B cell (primary cell): ENCODE measurements around the gene NFATC2. TPM values are rescaled to one million over a fixed set of nuclear protein-coding genes. Genes with fewer than 3 reads are reported as not detected.

Source experiments
- ATAC-seq: fragments of 200-7000 bp; cut with Tn5 transposase; one replicate; pipeline ENCODE4 v1.10.0; 2021; ENCODE audit warnings: low read depth, mild to moderate bottlenecking, moderate number of reproducible peaks, moderate library complexity
- CTCF ChIA-PET: fragments of 350-600 bp; sonication (Branson Sonifier 250); formaldehyde crosslinking; loops from one replicate; lab custom pipeline; 2021; ENCODE audit warnings: antibody characterized with exemption, inconsistent platforms; lab: Charles Lee
- POLR2A ChIA-PET: fragments of 350-600 bp; sonication (Branson Sonifier 250); formaldehyde crosslinking; loops from one replicate; lab custom pipeline; 2021; ENCODE audit warnings: antibody characterized with exemption; lab: Charles Lee
- DNase-seq: peaks from one replicate; pipeline ENCODE4 v3.0.0; 2013
- H2AFZ ChIP-seq: 2 replicates; pipeline ENCODE4 v1.6.1; 2012; ENCODE audit warnings: mild to moderate bottlenecking, low read depth, low read length; ENCODE audit not compliant: insufficient read depth, poor library complexity, severe bottlenecking
- H3K27ac ChIP-seq, 2 donors: 1 replicate in 1 of 2; 2 replicates in 1 of 2; pipeline ENCODE4 v1.5.1; 2012 to 2013; ENCODE audit warnings: low read length in 2 of 2, mild to moderate bottlenecking in 2 of 2, moderate library complexity in 1 of 2
- H3K27me3 ChIP-seq, 4 experiments: fragments of 200-600 bp in 1 of 4; sonication (generic) in 1 of 4; replicated peaks in 1 of 4; 1 replicate in 2 of 4; 2 replicates in 2 of 4; pipeline versions ENCODE4 v1.6.1 to v1.7.0; 2013 to 2016; ENCODE audit warnings: low read length in 3 of 4, mild to moderate bottlenecking in 2 of 4, mixed read lengths in 1 of 4, moderate library complexity in 1 of 4; ENCODE audit not compliant: insufficient read depth in 4 of 4, control insufficient read depth in 3 of 4; ENCODE audit errors: control extremely low read depth in 1 of 4
- H3K36me3 ChIP-seq, 2 experiments: replicated peaks in 1 of 2; 1 replicate in 1 of 2; 2 replicates in 1 of 2; pipeline versions ENCODE4 v1.6.1 to v1.7.1; 2013; ENCODE audit warnings: low read length in 1 of 2; ENCODE audit not compliant: insufficient read depth in 2 of 2, control insufficient read depth in 1 of 2; ENCODE audit errors: control extremely low read depth in 1 of 2, extremely low read depth in 1 of 2
- H3K4me1 ChIP-seq, 2 donors: fragments of 200-600 bp in 1 of 2; sonication (generic) in 1 of 2; 1 replicate in 1 of 2; 2 replicates in 1 of 2; pipeline versions ENCODE4 v1.5.1 to v1.6.1; 2013 to 2017; ENCODE audit warnings: low read length in 2 of 2; ENCODE audit not compliant: control insufficient read depth in 2 of 2, insufficient read depth in 2 of 2
- H3K4me2 ChIP-seq: replicated peaks from 2 replicates; pipeline ENCODE3; 2012; ENCODE audit warnings: mild to moderate bottlenecking, low read depth, low read length; ENCODE audit not compliant: poor library complexity, severe bottlenecking
- H3K4me3 ChIP-seq, 5 experiments: fragments of 200-600 bp in 1 of 5; sonication (generic) in 1 of 5; 1 replicate in 3 of 5; 2 replicates in 2 of 5; pipeline versions ENCODE4 v1.5.1 to v1.7.0; 2011 to 2016; ENCODE audit warnings: low read length in 4 of 5, mild to moderate bottlenecking in 4 of 5, low read depth in 2 of 5, control low read depth in 1 of 5, moderate library complexity in 1 of 5; ENCODE audit not compliant: insufficient read depth in 1 of 5; ENCODE audit errors: control extremely low read depth in 1 of 5, extremely low read depth in 1 of 5
- H3K79me2 ChIP-seq: fragments of 200-600 bp; sonication (generic); one replicate; pipeline ENCODE4 v1.6.0; 2016; ENCODE audit warnings: low read length; ENCODE audit not compliant: control insufficient read depth, insufficient read depth
- H3K9ac ChIP-seq: fragments of 200-600 bp; sonication (generic); 2 replicates; pipeline ENCODE4 v1.6.1; 2017; ENCODE audit warnings: mild to moderate bottlenecking, low read length, moderate library complexity
- H3K9me3 ChIP-seq, 3 donors: one replicate each; pipeline versions ENCODE4 v1.6.1 to v1.7.1; 2013; ENCODE audit warnings: low read length in 2 of 3; ENCODE audit not compliant: control insufficient read depth in 2 of 3, insufficient read depth in 1 of 3; ENCODE audit errors: control extremely low read depth in 1 of 3
- H4K20me1 ChIP-seq: 2 replicates; pipeline ENCODE4 v1.6.0; 2012; ENCODE audit warnings: mild to moderate bottlenecking, low read length; ENCODE audit not compliant: insufficient read depth, control insufficient read depth, poor library complexity, severe bottlenecking
- H3K27ac Mint-ChIP-seq: one replicate; pipeline ENCODE4 v1.8.0; 2021; ENCODE audit warnings: mixed read lengths
- H3K27me3 Mint-ChIP-seq: one replicate; pipeline ENCODE4 v1.8.0; 2021; ENCODE audit warnings: mixed read lengths
- H3K4me1 Mint-ChIP-seq: one replicate; pipeline ENCODE4 v1.8.0; 2021; ENCODE audit warnings: mixed read lengths
- H3K4me3 Mint-ChIP-seq: one replicate; pipeline ENCODE4 v1.8.0; 2021; ENCODE audit warnings: mixed read lengths
- H3K9me3 Mint-ChIP-seq: one replicate; pipeline ENCODE4 v1.8.0; 2022; ENCODE audit warnings: mixed read lengths; ENCODE audit not compliant: insufficient read depth
- EZH2 ChIP-seq: IDR thresholded peaks from 2 replicates; pipeline ENCODE4 v1.6.1; 2012; ENCODE audit warnings: borderline replicate concordance, low read depth, mild to moderate bottlenecking, moderate library complexity, low read length; ENCODE audit not compliant: insufficient read depth, poor library complexity, severe bottlenecking
- WGBS: methylation state at CpG from one replicate; pipeline ENCODE4 v1.1.5; 2013; ENCODE audit warnings: missing lambda C conversion rate; ENCODE audit not compliant: insufficient coverage; 5-methylcytosine and 5-hydroxymethylcytosine counted together
- intact Hi-C: fragments of 100-400 bp; cut with micrococcal nuclease; formaldehyde crosslinking; loops from one replicate; pipeline ENCODE4 v1.10.0; 2022
- polyA plus RNA-seq: library from polyadenylated mRNA; depleted of rRNA; stranded (reverse); fragments of >200 nt; gene quantifications from 2 replicates; pipeline ENCODE4 v1.2.3, GENCODE V29; 2012
- total RNA-seq, 2 donors: library from RNA; stranded (reverse); fragments of 120-200 nt in 1 of 2; gene quantifications; 1 replicate in 1 of 2; 2 replicates in 1 of 2; pipeline versions ENCODE4 v1.2.3 to v1.2.4, GENCODE V29; 2013 to 2022
- TF ChIP-seq, protein P1 (sequence below): fragments of 200-600 bp; IDR thresholded peaks from one replicate; pipeline ENCODE4 v1.8.0; 2022; ENCODE audit warnings: antibody characterized with exemption, mild to moderate bottlenecking

Gene NFATC2
- total and polyA plus RNA-seq, 2 donors (not counting 1 experiment from before 2014, with no cell fraction given) = 10.1 to 38.0 TPM

DNA sequence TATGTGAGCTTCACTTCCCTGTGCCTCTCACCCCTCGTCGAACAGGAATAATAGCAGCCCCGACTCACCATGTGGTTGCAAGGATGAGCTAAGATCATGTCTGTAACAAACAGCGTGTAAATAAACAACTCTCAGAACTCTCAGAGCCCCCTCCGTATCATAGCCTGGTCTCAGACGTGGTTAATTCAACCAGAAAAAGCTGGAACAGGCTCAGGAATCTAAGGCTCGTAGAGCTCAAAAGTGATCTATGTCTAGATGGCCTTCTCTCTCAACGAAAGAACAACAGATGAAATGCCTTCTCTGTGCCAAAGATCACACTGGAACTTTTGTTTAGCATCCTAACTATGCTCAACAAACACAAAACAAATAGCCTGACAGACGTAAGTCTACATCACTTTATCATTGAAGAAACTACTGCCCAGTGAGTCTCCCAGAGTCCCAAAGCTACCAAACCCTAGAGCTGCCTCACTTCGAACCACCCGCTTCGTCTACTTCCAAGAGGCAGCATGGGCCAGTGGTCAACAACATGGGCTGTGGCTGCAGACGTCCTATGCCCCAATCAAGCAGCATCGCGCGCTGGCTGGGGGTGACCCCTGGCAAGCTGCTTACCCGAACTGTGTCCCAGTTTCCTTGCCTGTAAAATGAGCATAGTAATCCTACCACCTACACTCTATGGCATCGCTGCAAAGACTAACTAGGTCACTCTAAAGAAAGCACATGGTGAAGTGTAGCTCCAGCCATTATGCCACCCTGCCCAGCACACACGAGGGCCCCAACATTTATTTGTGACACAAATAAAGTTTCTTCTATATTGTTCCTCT lies 35.1 kb downstream of the NFATC2 start:
- H3K79me2 ChIP-seq = peaks cover 52% of the 10 kb centered on the region
- DNase-seq (no peak), ATAC-seq (no peak)
- H3K27me3 ChIP-seq = no peaks in the 10 kb centered on the region
- Mint-ChIP-seq H3K27ac (no peak overlapping the region), H3K27me3 (no peaks in the 10 kb centered on the region), H3K4me3 (no peak overlapping the region), H3K4me1 (peaks cover 52% of the 10 kb centered on the region), H3K9me3 (no peaks in the 10 kb centered on the region)
- intact Hi-C loops = no loop called here
- ChIA-PET CTCF (interaction anchor here (0.9 kb wide), 1 partner anchor 50 kb away, joined by 4 read pairs; no protein-coding TSS in a partner anchor), POLR2A (no interaction called here)
- H4K20me1 ChIP-seq = peaks cover 58% of the 10 kb centered on the region
- no peak for TF ChIP-seq EZH2
- TF ChIP-seq, protein P1, sequence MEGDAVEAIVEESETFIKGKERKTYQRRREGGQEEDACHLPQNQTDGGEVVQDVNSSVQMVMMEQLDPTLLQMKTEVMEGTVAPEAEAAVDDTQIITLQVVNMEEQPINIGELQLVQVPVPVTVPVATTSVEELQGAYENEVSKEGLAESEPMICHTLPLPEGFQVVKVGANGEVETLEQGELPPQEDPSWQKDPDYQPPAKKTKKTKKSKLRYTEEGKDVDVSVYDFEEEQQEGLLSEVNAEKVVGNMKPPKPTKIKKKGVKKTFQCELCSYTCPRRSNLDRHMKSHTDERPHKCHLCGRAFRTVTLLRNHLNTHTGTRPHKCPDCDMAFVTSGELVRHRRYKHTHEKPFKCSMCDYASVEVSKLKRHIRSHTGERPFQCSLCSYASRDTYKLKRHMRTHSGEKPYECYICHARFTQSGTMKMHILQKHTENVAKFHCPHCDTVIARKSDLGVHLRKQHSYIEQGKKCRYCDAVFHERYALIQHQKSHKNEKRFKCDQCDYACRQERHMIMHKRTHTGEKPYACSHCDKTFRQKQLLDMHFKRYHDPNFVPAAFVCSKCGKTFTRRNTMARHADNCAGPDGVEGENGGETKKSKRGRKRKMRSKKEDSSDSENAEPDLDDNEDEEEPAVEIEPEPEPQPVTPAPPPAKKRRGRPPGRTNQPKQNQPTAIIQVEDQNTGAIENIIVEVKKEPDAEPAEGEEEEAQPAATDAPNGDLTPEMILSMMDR = no peak
- no peak overlapping the region for H3K4me3 ChIP-seq
- peaks cover 9 to 29% of the 10 kb centered on the region in 2 donors for H3K4me1 ChIP-seq
- peaks cover 3 to 53% of the 10 kb centered on the region in 2 experiments for H3K36me3 ChIP-seq
- no peak overlapping the region for H2AFZ ChIP-seq
- WGBS = 94% methylated on average over 16 of the region's 19 CpGs
- H3K27ac ChIP-seq = no peak overlapping the region
- no peak overlapping the region for H3K4me2 ChIP-seq
- H3K9me3 ChIP-seq = peaks cover 0 to 13% (median 0%) of the 10 kb centered on the region in 3 donors
- no peak overlapping the region for H3K9ac ChIP-seq

DNA sequence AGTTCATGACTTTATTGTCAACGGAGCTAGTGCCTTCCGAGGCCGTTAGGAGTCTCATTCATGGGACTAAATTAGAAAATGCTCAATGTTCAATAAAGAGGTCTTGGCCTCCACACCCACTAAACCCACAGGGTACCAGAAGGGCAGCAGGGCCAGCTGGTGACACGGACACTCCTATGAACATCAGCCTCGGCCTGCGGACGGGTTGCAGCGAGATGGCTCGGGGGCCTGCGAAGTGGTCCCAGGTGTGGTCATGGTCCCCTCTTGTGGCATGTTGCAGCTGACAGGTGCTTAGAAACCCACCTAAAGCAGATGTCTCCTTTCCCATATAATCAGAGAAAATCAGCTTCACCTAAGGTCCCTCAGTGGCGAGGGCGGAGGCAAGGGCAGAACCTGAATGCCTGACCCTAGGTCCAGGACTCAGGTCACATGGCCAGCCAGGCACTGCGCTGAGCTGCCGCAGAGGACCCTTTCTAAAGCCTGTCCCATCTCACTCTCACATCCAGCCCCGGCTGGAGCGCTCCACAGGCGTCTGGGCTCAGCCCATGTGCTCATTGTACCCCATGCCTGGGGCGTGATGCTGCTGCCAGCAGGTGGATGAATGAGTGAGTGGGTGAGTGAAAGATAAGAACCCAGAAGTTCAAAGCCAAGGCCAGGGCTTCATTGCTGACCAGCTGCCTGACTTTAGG lies 35.8 kb downstream of the NFATC2 start:
- ChIA-PET POLR2A (no interaction called here), CTCF (interaction anchor here (0.9 kb wide), 1 partner anchor 49 kb away, joined by 4 read pairs; no protein-coding TSS in a partner anchor)
- intact Hi-C loops = no loop called here
- Histone ChIP-seq H3K27ac (no peak overlapping the region), H3K4me1 (peaks cover 11 to 34% of the 10 kb centered on the region in 2 donors), H3K9me3 (peaks cover 0 to 13% (median 0%) of the 10 kb centered on the region in 3 donors), H3K79me2 (peaks cover 45% of the 10 kb centered on the region), H3K9ac (no peak overlapping the region), H3K36me3 (peaks cover 3 to 46% of the 10 kb centered on the region in 2 experiments), H3K4me3 (no peak overlapping the region), H2AFZ (no peak overlapping the region), H3K4me2 (no peak overlapping the region), H3K27me3 (no peaks in the 10 kb centered on the region), H4K20me1 (peaks cover 52% of the 10 kb centered on the region)
- H3K4me3 Mint-ChIP-seq = no peak overlapping the region
- no peak overlapping the region for H3K27ac Mint-ChIP-seq
- TF ChIP-seq EZH2 = no peak
- TF ChIP-seq, protein P1 = no peak
- peaks cover 52% of the 10 kb centered on the region for H3K4me1 Mint-ChIP-seq
- no peaks in the 10 kb centered on the region for H3K27me3 Mint-ChIP-seq
- DNase-seq (no peak), ATAC-seq (no peak)
- H3K9me3 Mint-ChIP-seq = no peaks in the 10 kb centered on the region
- 94% methylated on average over 11 of the region's 18 CpGs for WGBS
